HFFc6 (cell line): ENCODE measurements around the gene MED20. TPM values are rescaled to one million over a fixed set of nuclear protein-coding genes. Genes with fewer than 3 reads are reported as not detected.

ENCODE experiments used
- DNase-seq: peaks from one replicate; pipeline ENCODE4 v3.0.0-alpha.2; 2018
- H3K27ac Mint-ChIP-seq: 2 replicates; pipeline ENCODE4 v1.8.0; 2020; ENCODE audit warnings: mild to moderate bottlenecking, mixed read lengths
- H3K27me3 Mint-ChIP-seq: 2 replicates; pipeline ENCODE4 v1.8.0; 2021; ENCODE audit warnings: mild to moderate bottlenecking, moderate library complexity, mixed read lengths; ENCODE audit not compliant: insufficient read depth
- H3K36me3 Mint-ChIP-seq: 2 replicates; pipeline ENCODE4 v1.8.0; 2021; ENCODE audit warnings: low read depth, mixed read lengths
- H3K4me1 Mint-ChIP-seq: 2 replicates; pipeline ENCODE4 v1.8.0; 2020; ENCODE audit warnings: low read depth, mixed read lengths
- H3K4me3 Mint-ChIP-seq: 2 replicates; pipeline ENCODE4 v1.8.0; 2020; ENCODE audit warnings: mild to moderate bottlenecking, moderate library complexity, mixed read lengths
- H3K9me3 Mint-ChIP-seq: 2 replicates; pipeline ENCODE4 v1.8.0; 2020; ENCODE audit warnings: mild to moderate bottlenecking, mixed read lengths
- CTCF ChIP-seq: fragments of 200-600 bp; sonication (generic); IDR thresholded peaks from 2 replicates; pipeline ENCODE4 v1.5.0; 2021; ENCODE audit warnings: antibody characterized with exemption, mild to moderate bottlenecking
- total RNA-seq, 6 experiments: library from RNA; stranded (reverse); fragmentation: NEBNext Ultra II Directional; extraction: Animal tissue kit (Norgen Biotek cat#: 25700); gene quantifications; 2 replicates in 1 of 6; 3 replicates in 5 of 6; pipeline ENCODE4 v1.2.3, GENCODE V29; 2021

MED20 gene
- total RNA-seq, 6 experiments from 2014 or later, result 22.8 to 28.4 (median 26.0) TPM

DNA sequence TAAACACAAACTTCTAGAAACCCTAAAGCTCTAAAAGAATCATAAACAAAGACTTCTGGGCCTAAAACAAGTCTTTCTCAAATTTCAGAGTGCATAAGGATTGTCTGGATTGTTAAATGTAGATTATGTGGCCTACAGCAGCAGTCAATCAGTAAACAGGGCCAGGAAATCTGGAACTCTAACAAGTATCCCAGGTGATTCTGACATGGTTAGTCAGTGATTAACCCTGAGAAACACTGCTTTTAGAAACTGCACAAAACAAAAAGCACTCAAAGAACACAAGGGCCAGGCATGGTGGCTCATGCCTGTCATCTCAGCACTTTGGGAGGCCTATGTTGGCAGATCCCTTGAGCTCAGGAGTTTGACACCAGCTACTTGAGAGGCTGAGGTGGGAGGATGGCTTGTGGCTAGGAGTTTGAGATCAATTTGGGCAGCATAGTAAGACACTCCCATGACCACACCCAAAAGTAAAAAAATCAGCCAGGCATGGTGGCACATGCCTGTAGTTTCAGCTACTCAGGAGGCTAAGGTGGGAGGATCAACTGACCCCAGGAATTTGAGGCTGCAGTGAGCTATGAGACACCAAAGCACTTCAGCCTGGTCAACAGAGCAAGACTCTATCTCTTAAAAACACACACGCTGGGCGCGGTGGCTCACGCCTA, 5.9 kb downstream of the MED20 start:
- no peak overlapping the region for H3K27ac Mint-ChIP-seq
- TF ChIP-seq CTCF, result no peak
- H3K9me3 Mint-ChIP-seq, result no peaks in the 10 kb centered on the region
- no peak for DNase-seq
- no peak overlapping the region for H3K4me3 Mint-ChIP-seq
- peaks cover 24% of the 10 kb centered on the region for H3K4me1 Mint-ChIP-seq
- H3K36me3 Mint-ChIP-seq, result peaks cover 25% of the 10 kb centered on the region
- no peaks in the 10 kb centered on the region for H3K27me3 Mint-ChIP-seq

DNA sequence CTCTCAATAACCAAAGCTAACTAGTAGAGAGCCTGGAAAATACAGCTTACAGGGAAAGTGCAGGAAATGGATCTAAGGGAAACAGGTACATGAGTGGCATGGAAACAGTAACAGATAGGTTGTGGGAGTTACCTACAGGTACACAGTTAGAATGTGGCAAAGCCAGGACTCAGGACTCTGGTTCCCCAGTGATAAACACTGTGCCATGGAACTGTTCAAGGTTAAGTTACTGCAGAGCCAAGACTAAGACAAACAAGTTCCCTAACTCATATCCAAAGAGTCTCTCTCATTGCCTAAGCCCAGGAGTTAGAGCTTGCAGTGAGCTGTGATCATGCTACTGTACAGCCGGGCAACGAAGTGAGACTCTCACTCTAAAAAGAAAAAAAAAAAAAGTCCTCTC, 6.6 kb downstream of the MED20 start:
- Mint-ChIP-seq H3K4me1 (peaks cover 18% of the 10 kb centered on the region), H3K9me3 (no peaks in the 10 kb centered on the region), H3K27ac (no peak overlapping the region), H3K4me3 (no peak overlapping the region), H3K36me3 (peaks cover 25% of the 10 kb centered on the region), H3K27me3 (no peaks in the 10 kb centered on the region)
- TF ChIP-seq CTCF, result no peak
- DNase-seq, result no peak

DNA sequence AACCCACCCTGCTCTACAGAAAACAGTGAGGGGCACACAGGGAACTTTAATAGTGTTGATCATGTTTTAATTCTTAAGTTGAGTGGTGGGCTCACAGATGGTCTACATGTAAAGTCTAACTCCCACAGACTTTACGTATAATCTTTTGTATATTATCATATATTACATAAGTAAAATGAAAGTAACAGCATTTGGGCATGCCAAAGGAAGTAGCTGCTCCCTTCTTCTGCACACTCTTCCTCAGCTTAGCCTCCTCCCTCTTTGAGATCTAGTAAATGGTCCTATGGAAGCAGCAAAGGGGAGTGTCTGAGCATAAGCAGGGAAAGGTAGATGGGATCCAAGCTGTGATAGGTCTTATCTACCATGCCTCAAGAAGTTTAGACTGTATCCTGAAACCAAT, 11.2 kb downstream of the MED20 start:
- no peak for TF ChIP-seq CTCF
- H3K4me1 Mint-ChIP-seq, result no peaks in the 10 kb centered on the region; the same call in 1 of the 2 replicates
- peaks cover 27% of the 10 kb centered on the region for H3K36me3 Mint-ChIP-seq
- H3K4me3 Mint-ChIP-seq, result no peak overlapping the region
- DNase-seq, result no peak
- no peaks in the 10 kb centered on the region for H3K9me3 Mint-ChIP-seq
- no peaks in the 10 kb centered on the region for H3K27me3 Mint-ChIP-seq
- H3K27ac Mint-ChIP-seq, result no peak overlapping the region

DNA sequence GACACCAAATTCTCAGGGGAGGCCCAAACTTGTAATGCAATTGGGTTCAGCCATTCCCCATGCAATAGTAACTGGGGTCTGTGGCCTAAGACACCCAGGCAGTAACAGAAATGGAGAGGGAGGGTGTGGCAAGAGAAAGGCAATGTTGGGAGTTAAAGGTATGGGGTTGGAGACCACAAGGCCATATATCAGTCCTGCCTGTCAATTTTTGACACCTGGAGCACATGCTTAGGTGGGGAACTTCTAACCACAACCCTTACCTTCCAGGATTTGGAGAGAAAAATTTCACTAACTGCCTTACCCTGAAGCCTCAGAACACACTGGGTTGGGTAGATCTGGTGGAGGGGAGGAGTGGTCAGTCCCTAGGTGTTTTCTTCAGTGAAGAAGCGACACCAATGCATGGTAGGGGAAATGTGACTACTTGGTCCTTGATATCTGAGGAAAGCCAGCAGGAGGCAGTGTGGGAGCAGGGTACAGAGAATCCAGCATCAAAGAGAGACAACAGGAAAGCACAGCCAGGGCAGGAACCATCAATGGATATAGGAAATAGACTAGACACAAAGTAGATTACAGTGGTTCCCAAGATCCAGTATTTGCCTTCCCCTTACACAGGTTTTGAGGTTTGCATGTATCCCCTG, 18.9 kb downstream of the MED20 start:
- TF ChIP-seq CTCF, result peak; percentile 69
- DNase-seq, result peak; percentile 28
- Mint-ChIP-seq H3K4me3 (no peak overlapping the region), H3K36me3 (peaks cover 24% of the 10 kb centered on the region), H3K4me1 (peaks cover 10% of the 10 kb centered on the region), H3K27ac (0 out of 2 replicates have a peak overlapping the region, but pooled peaks have one; percentile 6), H3K9me3 (no peaks in the 10 kb centered on the region), H3K27me3 (no peaks in the 10 kb centered on the region)

DNA sequence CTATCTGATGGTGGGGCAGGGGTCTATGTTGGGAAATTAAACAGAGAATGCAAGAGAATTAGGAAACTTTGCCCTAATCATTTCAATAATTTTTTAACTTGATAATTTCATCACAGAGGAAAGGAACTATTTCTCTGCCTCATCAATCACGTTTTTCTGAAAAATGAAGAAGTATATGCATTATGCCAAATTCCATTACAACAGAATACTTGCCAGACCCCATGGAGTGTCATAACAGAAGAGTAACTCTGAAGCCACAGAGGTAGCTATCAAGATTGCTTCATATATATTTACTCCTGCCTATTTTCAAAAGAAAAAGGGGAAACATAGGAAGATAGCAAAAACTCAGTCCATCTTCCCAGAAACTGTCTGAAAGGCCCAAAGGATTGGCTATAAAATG, 20.1 kb downstream of the MED20 start:
- no peak for TF ChIP-seq CTCF
- no peaks in the 10 kb centered on the region for H3K27me3 Mint-ChIP-seq
- no peaks in the 10 kb centered on the region for H3K9me3 Mint-ChIP-seq
- no peak for DNase-seq
- H3K27ac Mint-ChIP-seq, result no peak overlapping the region
- peaks cover 18% of the 10 kb centered on the region for H3K36me3 Mint-ChIP-seq
- H3K4me1 Mint-ChIP-seq, result peaks cover 18% of the 10 kb centered on the region
- H3K4me3 Mint-ChIP-seq, result no peak overlapping the region
